Measurements from ENCODE around the gene RCC1.
A peak's percentile ranks its signal among the peaks of the same experiment; 100 is the strongest.
"Not testable (repeated sequence)": the region's sequence is repeated elsewhere in the genome, so short reads cannot be mapped to it uniquely, and the experiment has no call there.

The RCC1 gene, protein sequence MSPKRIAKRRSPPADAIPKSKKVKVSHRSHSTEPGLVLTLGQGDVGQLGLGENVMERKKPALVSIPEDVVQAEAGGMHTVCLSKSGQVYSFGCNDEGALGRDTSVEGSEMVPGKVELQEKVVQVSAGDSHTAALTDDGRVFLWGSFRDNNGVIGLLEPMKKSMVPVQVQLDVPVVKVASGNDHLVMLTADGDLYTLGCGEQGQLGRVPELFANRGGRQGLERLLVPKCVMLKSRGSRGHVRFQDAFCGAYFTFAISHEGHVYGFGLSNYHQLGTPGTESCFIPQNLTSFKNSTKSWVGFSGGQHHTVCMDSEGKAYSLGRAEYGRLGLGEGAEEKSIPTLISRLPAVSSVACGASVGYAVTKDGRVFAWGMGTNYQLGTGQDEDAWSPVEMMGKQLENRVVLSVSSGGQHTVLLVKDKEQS

DNA sequence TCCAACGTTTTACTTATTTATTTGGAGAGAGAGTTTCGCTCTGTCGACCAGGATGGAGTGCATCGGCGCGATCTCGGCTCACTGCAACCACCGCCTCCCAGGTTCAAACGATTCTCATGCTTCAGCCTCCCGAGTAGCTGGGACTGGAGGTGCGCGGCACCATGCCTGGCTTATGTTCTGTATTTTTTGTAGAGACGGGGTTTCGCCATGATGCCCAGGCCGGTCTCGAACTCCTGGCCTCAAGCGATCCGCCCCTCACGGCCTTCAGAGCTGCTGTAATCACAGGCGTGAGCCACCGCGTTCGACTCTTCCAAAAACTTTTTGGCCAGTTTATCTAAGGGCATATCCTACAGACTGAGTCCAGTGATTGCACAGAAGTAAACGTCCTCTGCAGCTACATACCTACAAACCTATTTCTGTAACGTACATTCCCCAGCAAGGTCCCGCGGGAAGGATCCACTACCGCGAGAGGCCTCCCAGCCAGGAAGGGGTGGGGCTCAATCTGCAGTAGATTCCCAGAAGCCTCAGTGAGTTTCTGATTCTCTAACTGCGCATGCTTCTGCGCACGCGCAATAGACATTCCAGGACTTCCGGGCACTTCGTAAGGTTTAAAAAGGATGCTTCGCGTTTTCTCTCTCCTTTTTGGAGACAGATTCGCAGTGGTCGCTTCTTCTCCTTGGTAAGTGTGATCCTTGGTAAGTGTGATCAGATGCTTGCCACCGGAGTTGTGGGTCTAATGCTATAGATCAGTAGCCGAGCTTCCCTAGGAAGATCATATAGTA, at the start of gene RCC1:
Gene RCC1 (plus strand): TSS at position 638 of the 782 bp plus-strand sequence. CDS start 23,824 bp downstream, outside the sequence.
- DNase-seq: peak; percentile 89

DNA sequence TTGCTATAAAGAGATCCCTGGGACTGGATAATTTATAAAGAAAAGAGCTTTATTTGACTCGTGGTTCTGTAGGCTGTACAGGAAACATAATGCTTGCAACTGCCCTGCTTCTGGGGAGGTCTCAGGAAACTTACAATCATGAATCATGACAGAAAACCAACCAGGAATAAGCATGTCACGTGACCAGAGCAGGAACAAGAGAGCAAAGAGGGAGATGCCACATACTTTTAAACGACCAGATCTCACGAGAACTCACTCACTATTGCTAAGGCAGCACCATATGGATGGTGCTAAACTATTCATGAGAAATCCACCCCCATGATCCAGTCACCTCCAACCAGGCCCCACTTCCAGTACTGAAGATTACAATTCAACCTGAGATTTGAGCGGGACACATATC, 49.8 kb upstream of the RCC1 start:
- DNase-seq: no peak

DNA sequence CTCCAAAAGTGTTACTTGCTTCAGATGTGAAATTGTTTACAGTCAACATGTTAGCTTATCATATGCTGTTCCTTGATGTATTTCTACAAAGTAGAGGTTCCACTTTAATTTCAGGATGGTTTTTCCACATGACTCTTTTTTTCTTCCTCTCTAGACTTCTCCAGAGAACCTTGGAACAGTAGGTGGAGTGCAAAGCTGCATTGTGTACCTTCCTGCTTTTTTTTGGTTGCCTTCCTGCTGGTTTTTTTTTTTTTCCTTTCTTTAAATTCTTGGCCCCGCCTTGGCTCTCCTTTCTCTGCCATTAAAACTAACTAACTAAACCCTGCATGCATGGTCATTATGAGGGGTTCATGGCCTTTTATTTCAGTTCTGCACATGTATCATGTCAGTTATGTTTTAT, 48.2 kb upstream of the RCC1 start:
- DNase-seq: no peak

DNA sequence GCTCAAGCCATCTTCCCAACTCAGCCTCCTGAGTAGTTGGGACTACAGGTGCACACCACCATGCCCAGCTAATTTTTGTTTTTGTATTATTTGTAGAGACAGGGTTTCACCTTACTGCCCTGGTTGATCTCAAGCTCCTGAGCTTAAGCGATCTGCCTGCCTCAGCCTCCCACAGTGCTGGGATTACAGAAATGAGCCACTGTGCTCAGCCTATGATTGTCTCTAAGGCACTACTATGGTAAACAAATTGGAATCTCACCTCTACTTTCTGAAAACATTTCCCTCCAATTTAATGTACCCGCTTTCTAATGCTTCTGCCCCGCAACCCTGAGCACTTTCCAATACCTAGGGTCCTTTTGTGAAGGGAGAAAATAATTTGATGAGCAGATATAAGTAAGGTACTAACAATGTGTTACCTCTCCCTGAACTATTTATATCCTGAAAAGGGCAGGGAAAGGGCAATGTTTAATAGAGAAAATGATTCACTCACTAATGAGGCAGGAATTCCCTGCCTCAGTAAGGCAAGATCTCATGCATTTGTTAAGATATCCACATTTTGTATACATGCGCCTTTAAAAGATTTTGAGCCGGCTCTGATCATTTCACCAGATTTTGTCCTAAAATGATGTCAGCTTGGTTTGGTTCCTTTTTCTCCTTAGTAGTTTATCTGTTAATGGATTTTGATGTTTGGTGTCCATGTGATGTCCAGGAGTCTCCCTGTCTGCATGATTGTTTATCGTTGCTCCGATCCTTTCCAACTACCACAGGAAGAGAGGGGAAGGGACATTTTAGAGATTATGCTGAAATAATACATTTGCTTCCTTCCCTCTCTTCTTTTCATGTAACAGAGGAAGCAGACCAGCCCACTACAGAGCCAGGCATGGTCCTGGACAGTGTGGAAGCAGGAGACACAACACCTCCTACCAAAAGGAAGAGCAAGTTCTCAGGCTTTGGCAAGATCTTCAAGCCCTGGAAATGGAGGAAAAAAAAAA, 47.3 kb upstream of the RCC1 start:
- no peak for DNase-seq

DNA sequence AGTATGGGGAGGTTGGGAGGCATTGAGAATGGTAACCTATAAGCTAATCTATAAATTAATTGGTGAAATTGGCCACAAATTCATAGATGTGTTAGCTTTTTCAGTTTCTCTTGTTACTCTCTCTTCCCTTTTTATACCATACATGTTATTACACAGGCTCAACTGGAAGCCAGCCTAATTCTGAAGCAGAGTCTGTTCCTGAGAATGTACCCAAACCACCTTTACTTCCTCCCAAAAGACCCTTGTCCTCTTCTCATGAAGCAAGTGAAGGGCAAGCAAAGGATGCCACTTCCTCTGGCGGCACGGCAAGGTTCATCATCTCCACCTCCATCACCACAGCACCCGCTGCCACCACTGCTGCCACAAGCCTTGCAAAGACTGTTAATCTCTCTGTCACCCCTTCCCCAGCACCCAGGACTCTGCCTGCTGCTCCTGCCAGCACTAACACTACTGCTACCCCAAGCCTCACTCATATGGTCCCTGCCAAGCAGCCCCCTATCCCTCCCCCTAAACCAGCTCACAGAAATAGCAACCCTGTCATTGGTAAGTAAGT, 39.5 kb upstream of the RCC1 start:
- DNase-seq: no peak

DNA sequence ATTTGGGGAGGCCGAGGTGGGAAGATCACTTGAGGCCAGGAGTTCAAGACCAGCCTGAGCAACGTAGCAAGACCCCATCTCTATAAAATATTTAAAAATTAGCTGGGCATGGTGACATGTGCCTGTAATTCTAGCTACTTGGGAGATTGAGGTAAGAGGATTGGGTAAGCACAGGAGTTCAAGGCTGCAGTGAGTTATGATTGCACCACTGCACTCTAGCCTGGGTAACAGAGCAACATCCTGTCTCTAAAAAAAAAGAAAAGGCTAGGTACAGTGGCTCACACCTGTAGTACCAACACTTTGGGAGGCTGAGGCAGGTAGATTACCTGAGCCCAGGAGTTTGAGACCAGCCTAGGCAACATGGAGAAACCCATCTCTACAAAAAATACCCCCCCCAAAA, 35.7 kb upstream of the RCC1 start:
- no peak for DNase-seq

DNA sequence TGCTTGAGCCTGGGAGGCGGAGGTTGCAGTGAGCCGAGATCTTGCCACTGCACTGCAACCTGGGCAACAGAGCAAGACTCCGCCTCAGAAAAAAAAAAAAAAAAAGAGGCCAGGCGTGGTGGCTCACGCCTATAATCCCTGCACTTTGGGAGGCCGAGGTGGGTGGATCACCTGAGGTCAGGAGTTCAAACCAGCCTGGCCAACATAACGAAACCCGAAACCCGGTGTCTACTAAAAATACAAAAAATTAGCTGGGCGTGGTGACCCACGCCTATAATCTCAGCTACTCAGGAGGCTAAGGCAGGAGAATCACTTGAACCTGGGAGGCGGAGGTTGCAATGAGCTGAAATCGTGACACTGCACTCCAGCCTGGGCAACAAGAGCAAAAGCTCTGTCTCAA, 26.3 kb upstream of the RCC1 start:
- DNase-seq: not testable (repeated sequence)

DNA sequence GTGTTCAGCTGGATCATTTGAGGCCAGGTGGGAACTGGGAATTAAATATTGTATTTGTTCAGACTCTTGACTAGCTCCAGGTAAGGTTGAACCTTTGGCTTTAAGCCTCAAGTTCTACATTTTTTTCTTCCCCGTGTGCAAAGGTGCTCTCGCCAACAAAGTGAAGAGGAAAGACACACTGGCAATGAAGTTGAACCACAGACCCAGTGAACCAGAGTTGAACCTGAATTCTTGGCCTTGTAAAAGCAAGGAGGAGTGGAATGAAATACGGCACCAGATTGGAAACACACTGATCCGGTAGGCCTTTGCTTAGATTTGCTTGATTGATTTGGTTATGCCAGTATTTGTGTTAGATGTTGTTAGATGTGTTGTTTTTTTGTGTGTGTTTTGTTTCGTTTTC, 25.5 kb upstream of the RCC1 start:
- DNase-seq: no peak

DNA sequence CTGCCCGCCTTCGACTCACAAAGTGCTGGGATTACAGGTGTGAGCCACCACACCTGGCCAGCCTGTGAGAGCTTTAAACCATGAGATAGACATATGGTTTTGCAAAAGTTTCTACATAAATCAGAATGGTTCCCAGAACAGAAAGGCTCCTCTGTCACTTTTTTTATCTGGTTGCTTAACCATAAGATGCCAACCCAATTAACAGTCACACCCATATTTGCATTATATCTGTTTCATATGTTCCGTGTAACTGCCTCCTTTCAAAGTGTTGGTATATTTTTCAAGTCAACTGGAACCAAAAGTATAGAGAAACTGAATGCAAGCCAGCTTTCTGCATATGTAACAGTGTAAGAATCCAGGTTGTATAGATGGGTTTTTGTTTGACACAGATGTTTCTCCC, 23.7 kb upstream of the RCC1 start:
- no peak for DNase-seq

DNA sequence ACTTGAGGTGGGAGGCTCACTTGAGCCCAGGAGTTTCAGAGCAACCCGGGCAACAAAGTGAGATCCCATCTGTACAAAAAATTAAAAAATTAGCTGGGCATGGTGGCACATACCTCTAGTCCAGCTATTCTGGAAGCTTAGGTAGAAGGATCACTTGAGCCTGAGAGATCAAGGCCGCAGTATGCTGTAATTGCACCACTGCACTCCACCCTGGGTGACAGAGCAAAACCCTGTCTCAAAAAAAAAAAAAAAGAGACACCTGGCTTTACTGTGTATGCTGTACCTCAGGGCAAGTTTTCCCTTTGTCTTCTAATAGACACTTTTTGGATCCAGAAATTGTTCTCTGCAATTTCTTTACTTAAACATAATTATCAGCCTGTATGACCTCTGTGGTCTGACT, 23.1 kb upstream of the RCC1 start:
- no peak for DNase-seq

DNA sequence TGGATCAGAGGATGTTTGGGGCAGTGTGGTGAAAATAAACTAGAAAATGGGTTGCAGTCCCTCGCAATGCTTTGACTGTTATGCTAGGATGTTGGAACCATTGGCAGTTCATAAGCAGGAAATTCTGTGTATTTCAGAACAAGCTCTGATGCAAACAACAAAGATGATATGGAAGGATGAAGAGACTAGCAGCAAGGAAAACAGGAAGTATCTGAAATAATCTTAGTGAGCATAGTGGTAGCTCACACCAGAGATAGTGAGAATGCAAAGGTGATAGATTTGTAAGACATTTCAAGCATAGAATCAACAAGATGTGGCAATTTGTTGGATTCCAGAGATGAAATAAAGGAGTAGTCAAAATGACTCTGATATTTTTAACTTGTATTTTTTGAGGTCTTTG, 11.1 kb upstream of the RCC1 start:
- no peak for DNase-seq

DNA sequence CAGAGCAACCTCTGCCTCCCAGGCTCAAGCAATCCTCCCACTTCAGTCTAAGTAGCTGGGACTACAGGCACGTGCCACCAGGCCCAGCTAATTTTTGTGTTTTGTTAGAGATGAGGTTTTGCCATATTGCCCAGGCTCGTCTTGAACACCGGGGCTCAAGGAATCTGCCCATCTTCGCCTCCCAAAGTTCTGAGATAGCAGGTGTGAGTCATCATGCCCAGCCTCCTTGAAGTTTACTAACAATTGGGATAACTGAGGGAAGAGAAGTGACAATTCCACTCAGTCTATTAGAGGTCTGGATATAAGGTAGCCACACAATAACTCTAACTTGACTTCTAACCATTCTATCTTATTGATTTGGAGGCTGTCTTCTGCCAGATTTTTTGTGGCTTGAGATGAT, 6.3 kb upstream of the RCC1 start:
- DNase-seq: no peak

DNA sequence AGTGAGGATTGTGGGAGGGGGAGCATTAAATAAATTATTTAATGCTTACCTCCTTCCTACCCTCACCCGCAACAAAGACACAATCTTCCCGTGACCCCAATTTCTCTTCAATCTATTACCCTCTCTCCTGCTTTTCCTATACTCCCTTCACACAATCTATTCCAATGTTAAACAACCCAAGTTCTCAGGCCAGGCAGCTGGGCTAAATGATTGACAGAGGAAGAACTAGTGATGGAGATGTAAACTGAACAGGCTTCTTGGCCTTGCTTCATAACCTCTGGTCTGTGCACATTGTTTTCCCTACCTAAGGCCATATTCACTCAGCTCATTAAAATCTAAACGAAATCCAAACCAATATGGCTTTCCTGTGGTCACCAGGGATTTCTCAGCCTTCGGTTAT, 3.9 kb upstream of the RCC1 start:
- no peak for DNase-seq

DNA sequence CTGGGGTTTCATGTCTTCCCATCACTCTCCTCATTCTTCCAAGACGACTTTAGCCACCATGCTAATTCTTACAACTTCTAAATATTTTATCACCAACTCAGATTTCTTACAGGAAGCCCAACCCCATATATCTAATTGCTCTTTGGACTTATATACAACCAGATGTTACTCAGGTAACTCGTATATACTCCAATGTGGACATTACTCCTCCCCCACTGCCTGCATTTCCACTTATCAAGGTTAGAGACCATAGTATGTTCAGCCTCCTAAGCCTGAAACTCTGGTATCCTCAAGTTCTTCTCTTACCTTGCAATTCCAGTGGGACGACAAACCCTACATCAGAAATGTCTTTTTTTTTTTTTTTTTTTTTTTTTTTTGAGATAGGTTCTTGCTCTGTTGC, 2.7 kb upstream of the RCC1 start:
- DNase-seq: no peak

DNA sequence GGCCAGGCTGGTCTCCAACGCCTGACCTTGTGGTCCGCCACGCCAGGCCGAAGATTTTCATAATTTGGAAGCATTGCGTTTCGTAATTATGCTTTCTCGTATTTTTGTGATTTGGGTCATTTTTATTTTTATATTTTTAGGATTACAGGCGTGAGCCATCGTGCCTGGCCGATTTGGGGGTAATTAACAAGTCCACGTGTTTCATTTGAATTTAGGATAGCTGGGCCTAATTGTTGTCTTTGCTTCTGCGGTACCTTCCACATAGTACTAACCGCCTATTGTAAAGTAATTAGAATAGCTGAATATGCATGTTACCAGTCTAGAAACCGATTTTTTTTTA, 1.0 kb downstream of the RCC1 start:
- DNase-seq: no peak

DNA sequence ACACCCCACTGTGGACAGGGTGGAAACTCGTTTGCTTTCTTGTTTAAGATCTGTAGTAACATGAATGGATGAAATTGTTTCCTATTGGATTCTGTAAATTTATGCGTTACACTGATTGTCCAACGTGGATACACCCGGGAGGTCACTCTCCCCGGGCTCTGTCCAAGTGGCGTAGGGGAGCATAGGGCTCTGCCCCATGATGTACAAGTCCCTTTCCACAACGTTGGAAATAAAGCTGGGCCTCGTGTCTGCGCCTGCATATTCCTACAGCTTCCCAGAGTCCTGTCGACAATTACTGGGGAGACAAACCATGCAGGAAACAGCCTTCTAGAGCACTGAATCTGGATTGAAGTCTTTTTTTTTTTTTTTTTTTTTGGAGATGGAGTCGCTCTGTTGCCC, 1.4 kb downstream of the RCC1 start:
- DNase-seq: no peak

DNA sequence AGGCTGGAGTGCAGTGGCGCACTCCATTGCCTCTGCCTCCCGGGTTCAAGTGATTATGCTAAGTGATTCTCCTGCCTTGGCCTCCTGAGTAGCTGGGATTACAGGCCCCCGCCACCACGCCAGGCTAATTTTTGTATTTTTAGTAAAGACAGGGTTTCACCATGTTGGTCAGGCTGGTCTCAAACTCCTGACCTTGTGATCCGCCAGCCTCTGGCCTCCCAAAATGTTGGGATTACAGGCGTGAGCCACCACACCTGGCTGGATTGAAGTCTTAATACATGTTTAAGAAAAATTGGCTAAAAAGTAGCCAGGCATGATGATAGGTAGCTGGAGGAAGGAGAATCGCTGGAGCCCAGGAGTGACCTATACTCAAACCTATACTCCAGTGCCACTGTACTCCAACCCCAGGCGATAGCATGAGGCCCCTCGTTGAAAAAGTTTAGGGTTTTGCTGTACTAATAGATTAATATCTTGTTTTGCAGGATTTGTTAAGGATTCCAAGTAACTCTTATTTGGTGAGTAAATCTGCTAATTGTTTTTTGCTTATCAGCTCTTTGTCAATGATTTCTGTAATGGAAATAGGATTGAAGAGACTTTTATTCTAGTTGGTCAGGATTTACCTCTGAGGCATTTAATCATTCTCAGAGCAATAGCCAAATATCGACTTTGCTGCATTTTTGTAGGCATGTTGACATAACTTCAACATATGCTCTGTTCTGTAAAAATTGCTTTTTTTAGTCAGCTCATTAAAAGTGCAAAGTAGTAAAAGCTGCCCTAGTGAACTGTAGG, 2.0 kb downstream of the RCC1 start:
- no peak for DNase-seq

DNA sequence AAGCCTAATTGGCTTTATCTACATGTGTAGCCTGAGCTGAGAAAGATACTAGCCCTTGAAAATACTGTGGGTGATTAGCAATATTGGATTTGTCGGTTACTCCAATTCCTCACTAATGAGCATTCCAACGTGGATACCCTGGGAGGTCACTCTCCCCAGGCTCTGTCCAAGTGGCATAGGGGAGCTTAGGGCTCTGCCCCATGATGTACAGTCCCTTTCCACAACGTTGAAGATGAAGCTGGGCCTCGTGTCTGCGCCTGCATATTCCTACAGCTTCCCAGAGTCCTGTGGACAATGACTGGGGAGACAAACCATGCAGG, 2.6 kb downstream of the RCC1 start:
- DNase-seq: no peak

DNA sequence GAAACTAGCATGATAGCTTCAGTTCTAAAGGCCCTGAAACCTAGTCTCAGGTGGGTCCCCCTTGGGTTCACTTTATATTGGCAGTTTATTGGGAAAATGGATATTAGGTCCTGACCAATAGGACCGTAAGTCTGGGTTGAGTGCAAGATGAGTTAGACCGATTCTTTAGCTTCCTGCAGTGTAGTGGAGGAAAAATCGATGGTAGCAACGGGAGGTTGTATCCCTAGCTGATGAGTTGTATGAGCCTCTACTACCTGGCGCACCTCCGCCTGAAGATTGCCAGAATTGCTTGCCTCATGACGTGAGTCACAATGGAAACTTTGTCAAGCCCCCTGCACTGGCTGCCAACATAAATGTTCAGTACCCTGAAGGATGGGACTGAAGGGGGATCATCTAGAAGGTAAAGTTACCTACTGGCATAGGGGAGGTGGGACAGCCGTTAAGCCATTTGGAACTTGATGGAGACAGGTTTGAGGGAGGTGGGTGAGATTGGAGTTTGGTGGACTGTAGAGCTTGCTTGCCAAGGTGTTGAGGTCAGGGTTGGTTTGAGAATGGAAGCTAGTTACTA, 3.9 kb downstream of the RCC1 start:
- peak; percentile 44 for DNase-seq

DNA sequence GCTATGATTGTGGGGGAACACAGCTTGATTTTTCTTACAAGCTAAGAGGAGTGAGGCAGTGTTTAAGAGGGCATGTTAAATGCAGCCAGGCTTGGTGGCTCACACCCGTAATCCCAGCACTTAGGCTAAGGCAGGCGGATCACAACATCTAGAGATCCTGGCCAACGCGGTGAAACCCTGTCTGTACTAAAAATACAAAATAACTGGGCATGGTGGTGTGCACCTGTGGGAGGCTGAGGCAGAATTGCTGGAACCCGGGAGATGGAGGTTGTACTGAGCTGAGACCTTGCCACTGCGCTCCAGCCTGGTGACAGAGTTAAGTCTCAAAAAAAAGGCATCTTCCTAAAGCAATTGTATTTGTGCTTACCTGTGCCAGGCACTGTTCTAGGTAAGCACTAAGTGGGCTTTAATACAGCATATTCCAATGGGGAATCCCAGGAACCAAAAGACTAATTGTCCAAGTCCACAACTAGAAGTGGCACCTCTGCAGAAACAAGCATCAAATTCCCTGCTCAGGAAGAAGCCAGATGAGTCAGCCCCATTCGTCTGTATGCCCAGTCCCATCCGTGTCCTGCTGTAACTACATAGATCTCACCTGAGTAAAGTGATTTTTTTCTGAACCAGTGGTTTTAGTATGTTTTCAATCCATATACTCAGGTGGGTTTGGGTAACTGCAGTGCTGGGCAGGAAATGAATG, 4.6 kb downstream of the RCC1 start:
- no peak for DNase-seq

DNA sequence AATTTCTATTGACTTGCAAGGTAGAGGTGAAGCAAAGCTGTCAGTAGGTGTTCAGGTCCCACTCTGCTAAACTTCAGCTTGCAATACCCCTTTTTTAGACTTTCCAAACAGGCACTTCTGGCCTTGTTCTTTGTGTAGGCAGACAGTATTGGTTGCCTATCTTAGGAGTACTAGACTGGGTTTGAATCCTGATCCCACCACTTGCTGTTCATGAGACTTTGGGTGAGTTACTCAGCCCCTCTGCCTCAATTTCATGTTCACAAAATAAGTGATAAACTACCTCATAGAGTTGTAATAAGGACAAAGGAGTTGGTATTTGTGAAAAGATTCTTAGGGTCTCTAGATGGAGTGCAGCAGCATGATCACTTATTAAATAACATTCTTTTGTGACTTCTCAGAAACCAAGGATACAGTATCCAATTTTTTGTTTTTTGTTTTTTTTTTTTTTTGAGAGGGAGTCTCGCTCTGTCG, 5.2 kb downstream of the RCC1 start:
- DNase-seq: no peak
